A549 (cell line): ENCODE measurements around the gene SV2A. TPM values are rescaled to one million over a fixed set of nuclear protein-coding genes. Genes with fewer than 3 reads are reported as not detected.

Experiments
- ATAC-seq, 2 experiments: fragments of 200-7000 bp in 1 of 2; fragments of >200 bp in 1 of 2; cut with Nextera tagmentation in 1 of 2; cut with Tn5 transposase in 1 of 2; 3 replicates each; pipeline versions ENCODE4 v1.8.0 to v1.9.1; 2018 to 2020; ENCODE audit warnings: mild to moderate bottlenecking in 1 of 2, moderate library complexity in 1 of 2
- CTCF ChIA-PET: fragments of 300-600 bp; sonication (Branson Sonifier 250); formaldehyde crosslinking; extraction: SDS; loops from one replicate; lab custom pipeline; 2021; ENCODE audit warnings: antibody characterized with exemption, inconsistent platforms; lab: Yijun Ruan, JAX
- POLR2A ChIA-PET: fragments of 350-600 bp; formaldehyde crosslinking; extraction: SDS; loops from one replicate; lab custom pipeline; 2021; ENCODE audit warnings: antibody characterized with exemption, inconsistent platforms; lab: Yijun Ruan, JAX
- DNase-seq, 2 experiments: peaks; one replicate each; pipeline versions ENCODE4 v3.0.0 to v3.0.0-alpha.2; 2011 to 2016; ENCODE audit warnings: low read depth in 1 of 2, low spot score in 1 of 2
- FAIRE-seq: peaks from 2 replicates; lab custom pipeline; 2011; peaks lifted over from hg19 to GRCh38; lab: Jason Lieb, UNC
- H3K27ac ChIP-seq, 2 experiments: fragments of >200 bp; sonication (Bioruptor Twin); formaldehyde crosslinking; 3 replicates each; pipeline ENCODE4 v1.5.1; 2016 to 2017
- H3K4me1 ChIP-seq: fragments of >200 bp; sonication (Bioruptor Twin); formaldehyde crosslinking; 3 replicates; pipeline ENCODE4 v1.6.1; 2016
- H3K4me2 ChIP-seq: fragments of >200 bp; sonication (Bioruptor Twin); formaldehyde crosslinking; 3 replicates; pipeline ENCODE4 v1.6.1; 2016
- H3K4me3 ChIP-seq: fragments of >200 bp; sonication (Bioruptor Twin); formaldehyde crosslinking; 3 replicates; pipeline ENCODE4 v1.5.1; 2016
- H3K9me3 ChIP-seq: fragments of >200 bp; sonication (Bioruptor Twin); formaldehyde crosslinking; 3 replicates; pipeline ENCODE4 v1.6.1; 2016
- CBX2 ChIP-seq: fragments of 200-600 bp; sonication (generic); IDR thresholded peaks from 2 replicates; pipeline ENCODE4 v1.6.1; 2016; ENCODE audit warnings: low read depth, mild to moderate bottlenecking, borderline replicate concordance
- CEBPB ChIP-seq, 2 experiments: fragments of >200 bp in 1 of 2; sonication (Bioruptor Twin) in 1 of 2; formaldehyde crosslinking in 1 of 2; IDR thresholded peaks; 2 replicates each; pipeline ENCODE4 v1.6.1; 2012 to 2016
- EHF ChIP-seq: fragments of 250-450 bp; sonication (Bioruptor Pico); IDR thresholded peaks from 2 replicates; pipeline ENCODE4 v1.5.0; 2020; ENCODE audit warnings: mild to moderate bottlenecking
- FOXS1 ChIP-seq: fragments of 250-450 bp; sonication (Bioruptor Pico); IDR thresholded peaks from 2 replicates; pipeline ENCODE4 v1.5.0; 2020; ENCODE audit warnings: mild to moderate bottlenecking, moderate library complexity
- JUN ChIP-seq, 2 experiments: fragments of >200 bp; sonication (Bioruptor Twin); formaldehyde crosslinking; IDR thresholded peaks; 2 replicates in 1 of 2; 3 replicates in 1 of 2; pipeline ENCODE4 v1.6.1; 2016 to 2017
- JUNB ChIP-seq: fragments of >200 bp; sonication (Bioruptor Twin); formaldehyde crosslinking; IDR thresholded peaks from 2 replicates; pipeline ENCODE4 v1.6.1; 2016
- KDM1A ChIP-seq: fragments of 200-600 bp; sonication (generic); IDR thresholded peaks from 2 replicates; pipeline ENCODE4 v1.6.1; 2016; ENCODE audit warnings: low read depth, mild to moderate bottlenecking
- MAFK ChIP-seq: fragments of 450-650 bp; IDR thresholded peaks from 2 replicates; pipeline ENCODE4 v1.6.1; 2014; ENCODE audit not compliant: partially characterized antibody
- NFE2L2 ChIP-seq: fragments of 150-350 bp; conservative IDR thresholded peaks from 2 replicates; pipeline ENCODE4 v1.6.1; 2014; ENCODE audit warnings: low read length
- NR3C1 ChIP-seq: fragments of >200 bp; sonication (Bioruptor Twin); formaldehyde crosslinking; IDR thresholded peaks from 3 replicates; pipeline ENCODE4 v1.6.1; 2017
- RCOR1 ChIP-seq: fragments of 150-350 bp; IDR thresholded peaks from 2 replicates; pipeline ENCODE4 v1.6.1; 2014; ENCODE audit warnings: antibody characterized with exemption, low read length, low read depth
- TP53 ChIP-seq: fragments of 250-450 bp; sonication (Bioruptor Pico); IDR thresholded peaks from 2 replicates; pipeline ENCODE4 v1.5.0; 2021; ENCODE audit warnings: mild to moderate bottlenecking, moderate library complexity
- ZFP36 ChIP-seq: fragments of 450-650 bp; IDR thresholded peaks from 2 replicates; pipeline ENCODE4 v1.6.1; 2014; ENCODE audit warnings: borderline replicate concordance; ENCODE audit not compliant: partially characterized antibody
- ZNF302 ChIP-seq: fragments of 250-450 bp; sonication (Bioruptor Pico); IDR thresholded peaks from 2 replicates; pipeline ENCODE4 v1.9.0; 2021; ENCODE audit warnings: inconsistent platforms, mild to moderate bottlenecking, moderate library complexity
- WGBS: methylation state at CpG from one replicate; pipeline ENCODE4 v1.1.6; 2017; ENCODE audit errors: missing lambda C conversion rate; 5-methylcytosine and 5-hydroxymethylcytosine counted together
- polyA plus RNA-seq, 4 experiments: library from polyadenylated mRNA; depleted of rRNA in 3 of 4; stranded (reverse); fragments of >200 nt; fragmentation: RNase III in 1 of 4; extraction: RNeasy Plus Mini Kit Qiagen cat#74134 plus additional on column Dnase treatment in 1 of 4; gene quantifications; 2 replicates in 3 of 4; 3 replicates in 1 of 4; pipeline ENCODE4 v1.2.3, GENCODE V29; 2011 to 2017
- TF ChIP-seq, protein P1 (sequence below): IDR thresholded peaks from 2 replicates; pipeline ENCODE4 v1.6.1; 2012
- TF ChIP-seq, protein P2 (sequence below): fragments of 200-600 bp; sonication (generic); IDR thresholded peaks from 2 replicates; pipeline ENCODE4 v1.6.1; 2016; ENCODE audit warnings: antibody characterized with exemption, mild to moderate bottlenecking, moderate library complexity
- TF ChIP-seq, protein P3 (sequence below): IDR thresholded peaks from 2 replicates; pipeline ENCODE4 v1.6.1; 2012
- TF ChIP-seq, protein P4 (sequence below): fragments of >200 bp; sonication (Bioruptor Twin); formaldehyde crosslinking; IDR thresholded peaks from 3 replicates; pipeline ENCODE4 v1.5.1; 2016

SV2A gene
- polyA plus RNA-seq, 2 of the 4 experiments (the other 2 are of a cell fraction) = 0.05 to 0.13 TPM

DNA sequence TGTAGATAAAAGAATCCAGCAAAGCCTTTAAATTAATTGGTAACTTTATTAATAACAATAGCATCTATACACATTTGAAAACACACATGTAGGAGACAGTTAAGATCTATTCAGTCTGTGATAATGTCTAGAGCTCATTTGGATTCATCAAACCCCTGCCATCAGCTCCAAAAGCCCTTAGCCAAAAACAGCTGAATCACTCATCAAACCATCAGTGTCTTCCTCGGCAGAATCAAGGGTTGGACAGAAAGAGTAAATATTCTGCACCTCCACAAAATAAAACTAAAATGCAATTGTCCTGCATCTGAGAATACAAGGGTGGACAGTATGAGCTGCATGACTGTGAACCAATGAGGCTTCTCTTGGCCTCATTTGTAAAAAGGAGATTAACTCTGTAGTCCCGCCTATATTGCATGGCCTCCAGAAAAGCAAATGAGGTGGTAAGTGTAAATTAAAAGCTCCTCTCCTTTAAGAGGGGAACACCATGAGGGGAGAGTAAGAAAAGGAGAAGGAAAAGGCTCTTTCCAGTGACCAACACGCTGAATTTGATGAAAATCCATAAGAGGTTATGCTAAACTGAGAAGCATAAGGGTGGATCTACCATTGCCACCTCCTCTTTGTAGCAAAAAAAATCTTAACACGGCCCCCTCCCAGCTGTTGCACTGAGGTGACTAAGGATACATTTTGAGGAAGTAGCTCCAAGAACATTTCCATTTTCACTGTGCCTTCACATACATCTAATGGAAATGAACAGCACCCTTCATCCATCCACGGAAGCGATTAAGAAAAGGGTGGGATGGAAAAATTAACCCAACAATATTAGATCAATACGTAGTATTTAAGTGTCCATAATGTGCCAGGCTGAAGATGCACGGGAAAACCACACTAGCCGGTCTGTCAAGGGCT lies 33.0 kb downstream of the SV2A start:
- ATAC-seq = no peak
- Histone ChIP-seq H3K4me1 (peaks cover 22% of the 10 kb centered on the region), H3K4me2 (peak overlapping the region; percentile 85), H3K4me3 (peak overlapping the region; percentile 54), H3K27ac (peak overlapping the region; percentile 72 to 94), H3K9me3 (no peaks in the 10 kb centered on the region)
- FAIRE-seq = no peak
- no peak for TF ChIP-seq FOXS1 (CRISPR knock-in tag)
- TF ChIP-seq CBX2 = no peak
- peak; percentile 27 for TF ChIP-seq MAFK
- peak in 1 of 2 experiments; percentile 55 for DNase-seq
- WGBS = 6% methylated on average over 9 of the region's 9 CpGs
- ChIA-PET POLR2A (interaction anchor here (3.6 to 4.8 kb wide), 3 partner anchors 36 to 126 kb away, joined by 24 to 70 read pairs (median 32); partner anchors contain the start of genes MTMR11 and OTUD7B), CTCF (interaction anchor here (1.1 kb wide), 2 partner anchors 169 to 303 kb away, joined by 3 to 4 read pairs; no protein-coding TSS in a partner anchor)

DNA sequence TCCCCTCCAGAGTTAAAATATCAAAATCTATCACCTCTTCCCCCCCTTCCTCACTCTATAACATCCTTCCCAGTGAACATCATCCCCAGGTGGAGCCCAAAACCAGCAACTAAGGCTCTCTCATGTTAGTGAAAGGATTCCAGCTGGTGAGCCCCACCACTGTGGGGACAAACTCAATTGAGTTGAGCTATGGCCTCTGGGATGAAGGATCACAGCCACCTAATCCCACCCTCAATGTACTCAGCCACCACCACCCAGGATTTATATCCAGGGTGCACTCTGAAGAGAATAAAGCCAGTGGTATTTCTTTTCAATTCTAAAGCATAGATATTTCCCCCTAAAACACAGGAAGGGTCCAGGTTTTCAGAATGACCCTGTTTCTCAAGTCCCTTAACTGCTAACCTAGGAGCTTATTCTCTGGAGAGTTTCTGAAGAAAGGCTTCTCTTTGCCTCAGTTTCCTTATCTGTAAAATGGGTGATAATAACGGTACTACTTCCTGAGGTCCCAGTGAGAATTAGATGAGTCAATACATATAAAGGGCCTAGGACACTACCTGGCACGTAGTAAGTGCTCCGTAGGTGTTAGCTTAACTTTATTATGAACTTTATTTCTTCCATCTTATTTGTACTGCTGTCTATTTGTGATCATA lies 33.9 kb downstream of the SV2A start:
- TF ChIP-seq, protein P1, sequence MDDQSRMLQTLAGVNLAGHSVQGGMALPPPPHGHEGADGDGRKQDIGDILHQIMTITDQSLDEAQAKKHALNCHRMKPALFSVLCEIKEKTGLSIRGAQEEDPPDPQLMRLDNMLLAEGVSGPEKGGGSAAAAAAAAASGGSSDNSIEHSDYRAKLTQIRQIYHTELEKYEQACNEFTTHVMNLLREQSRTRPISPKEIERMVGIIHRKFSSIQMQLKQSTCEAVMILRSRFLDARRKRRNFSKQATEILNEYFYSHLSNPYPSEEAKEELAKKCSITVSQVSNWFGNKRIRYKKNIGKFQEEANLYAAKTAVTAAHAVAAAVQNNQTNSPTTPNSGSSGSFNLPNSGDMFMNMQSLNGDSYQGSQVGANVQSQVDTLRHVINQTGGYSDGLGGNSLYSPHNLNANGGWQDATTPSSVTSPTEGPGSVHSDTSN = no peak
- TF ChIP-seq JUNB (no peak), FOXS1 (CRISPR knock-in tag) (no peak), KDM1A (0 out of 2 replicates have a peak, but pooled peaks have one; percentile 20), TP53 (no peak), CBX2 (no peak)
- TF ChIP-seq, protein P2, sequence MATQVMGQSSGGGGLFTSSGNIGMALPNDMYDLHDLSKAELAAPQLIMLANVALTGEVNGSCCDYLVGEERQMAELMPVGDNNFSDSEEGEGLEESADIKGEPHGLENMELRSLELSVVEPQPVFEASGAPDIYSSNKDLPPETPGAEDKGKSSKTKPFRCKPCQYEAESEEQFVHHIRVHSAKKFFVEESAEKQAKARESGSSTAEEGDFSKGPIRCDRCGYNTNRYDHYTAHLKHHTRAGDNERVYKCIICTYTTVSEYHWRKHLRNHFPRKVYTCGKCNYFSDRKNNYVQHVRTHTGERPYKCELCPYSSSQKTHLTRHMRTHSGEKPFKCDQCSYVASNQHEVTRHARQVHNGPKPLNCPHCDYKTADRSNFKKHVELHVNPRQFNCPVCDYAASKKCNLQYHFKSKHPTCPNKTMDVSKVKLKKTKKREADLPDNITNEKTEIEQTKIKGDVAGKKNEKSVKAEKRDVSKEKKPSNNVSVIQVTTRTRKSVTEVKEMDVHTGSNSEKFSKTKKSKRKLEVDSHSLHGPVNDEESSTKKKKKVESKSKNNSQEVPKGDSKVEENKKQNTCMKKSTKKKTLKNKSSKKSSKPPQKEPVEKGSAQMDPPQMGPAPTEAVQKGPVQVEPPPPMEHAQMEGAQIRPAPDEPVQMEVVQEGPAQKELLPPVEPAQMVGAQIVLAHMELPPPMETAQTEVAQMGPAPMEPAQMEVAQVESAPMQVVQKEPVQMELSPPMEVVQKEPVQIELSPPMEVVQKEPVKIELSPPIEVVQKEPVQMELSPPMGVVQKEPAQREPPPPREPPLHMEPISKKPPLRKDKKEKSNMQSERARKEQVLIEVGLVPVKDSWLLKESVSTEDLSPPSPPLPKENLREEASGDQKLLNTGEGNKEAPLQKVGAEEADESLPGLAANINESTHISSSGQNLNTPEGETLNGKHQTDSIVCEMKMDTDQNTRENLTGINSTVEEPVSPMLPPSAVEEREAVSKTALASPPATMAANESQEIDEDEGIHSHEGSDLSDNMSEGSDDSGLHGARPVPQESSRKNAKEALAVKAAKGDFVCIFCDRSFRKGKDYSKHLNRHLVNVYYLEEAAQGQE = no peak
- TF ChIP-seq, protein P3, sequence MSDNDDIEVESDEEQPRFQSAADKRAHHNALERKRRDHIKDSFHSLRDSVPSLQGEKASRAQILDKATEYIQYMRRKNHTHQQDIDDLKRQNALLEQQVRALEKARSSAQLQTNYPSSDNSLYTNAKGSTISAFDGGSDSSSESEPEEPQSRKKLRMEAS = no peak
- Histone ChIP-seq H3K4me3 (no peak overlapping the region), H3K27ac (peak overlapping the region; percentile 72 to 94), H3K4me1 (peaks cover 13% of the 10 kb centered on the region), H3K4me2 (peak overlapping the region; percentile 85), H3K9me3 (no peaks in the 10 kb centered on the region)
- ChIA-PET POLR2A (interaction anchor here (0.6 kb wide), 1 partner anchor 342 kb away, joined by 9 read pairs; no protein-coding TSS in a partner anchor), CTCF (no interaction called here)
- ATAC-seq (no peak), FAIRE-seq (no peak), DNase-seq (no peak)
- 95% methylated on average over 3 of the region's 3 CpGs for WGBS

DNA sequence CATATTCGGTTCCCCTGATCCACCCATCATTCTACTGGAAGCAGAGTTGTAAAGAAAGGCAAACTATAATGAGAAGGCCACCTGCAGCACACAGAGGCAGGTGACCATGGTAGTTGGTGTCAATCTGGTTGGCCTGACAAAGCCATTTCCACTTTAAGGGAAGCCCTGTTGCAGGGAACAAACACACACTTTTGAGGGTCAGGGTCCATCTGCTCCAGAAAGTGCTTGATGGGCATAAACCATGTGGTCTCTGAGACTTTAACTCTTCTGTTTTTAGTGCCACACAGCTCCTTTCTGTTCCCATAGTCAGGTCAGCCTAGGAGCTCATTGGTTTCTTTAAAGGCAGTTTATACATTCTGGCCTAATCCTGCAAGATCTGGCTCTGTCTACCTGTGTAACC lies 35.8 kb downstream of the SV2A start:
- Histone ChIP-seq H3K9me3 (no peaks in the 10 kb centered on the region), H3K4me3 (no peak overlapping the region), H3K27ac (0 out of 6 replicates have a peak overlapping the region, but pooled peaks of 1 of the 2 experiments have one; percentile 11), H3K4me2 (no peak overlapping the region), H3K4me1 (peaks cover 13% of the 10 kb centered on the region)
- ATAC-seq (no peak), FAIRE-seq (no peak), DNase-seq (no peak)
- ChIA-PET POLR2A (no interaction called here), CTCF (no interaction called here)
- 62% methylated on average over 1 of the region's 1 CpG for WGBS
- no peak for TF ChIP-seq RCOR1
- TF ChIP-seq ZFP36 = no peak
- TF ChIP-seq NFE2L2 = no peak
- TF ChIP-seq JUNB = no peak
- TF ChIP-seq CEBPB (IDR thresholded peaks at IDR 0.05) = no peak
- TF ChIP-seq CBX2 = no peak
- no peak for TF ChIP-seq EHF (CRISPR knock-in tag)
- TF ChIP-seq ZNF302 (CRISPR knock-in tag) = no peak
- TF ChIP-seq JUN (IDR thresholded peaks at IDR 0.05) = no peak
- TF ChIP-seq, protein P4, sequence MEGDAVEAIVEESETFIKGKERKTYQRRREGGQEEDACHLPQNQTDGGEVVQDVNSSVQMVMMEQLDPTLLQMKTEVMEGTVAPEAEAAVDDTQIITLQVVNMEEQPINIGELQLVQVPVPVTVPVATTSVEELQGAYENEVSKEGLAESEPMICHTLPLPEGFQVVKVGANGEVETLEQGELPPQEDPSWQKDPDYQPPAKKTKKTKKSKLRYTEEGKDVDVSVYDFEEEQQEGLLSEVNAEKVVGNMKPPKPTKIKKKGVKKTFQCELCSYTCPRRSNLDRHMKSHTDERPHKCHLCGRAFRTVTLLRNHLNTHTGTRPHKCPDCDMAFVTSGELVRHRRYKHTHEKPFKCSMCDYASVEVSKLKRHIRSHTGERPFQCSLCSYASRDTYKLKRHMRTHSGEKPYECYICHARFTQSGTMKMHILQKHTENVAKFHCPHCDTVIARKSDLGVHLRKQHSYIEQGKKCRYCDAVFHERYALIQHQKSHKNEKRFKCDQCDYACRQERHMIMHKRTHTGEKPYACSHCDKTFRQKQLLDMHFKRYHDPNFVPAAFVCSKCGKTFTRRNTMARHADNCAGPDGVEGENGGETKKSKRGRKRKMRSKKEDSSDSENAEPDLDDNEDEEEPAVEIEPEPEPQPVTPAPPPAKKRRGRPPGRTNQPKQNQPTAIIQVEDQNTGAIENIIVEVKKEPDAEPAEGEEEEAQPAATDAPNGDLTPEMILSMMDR = no peak
- TF ChIP-seq, protein P1 = no peak
- no peak for TF ChIP-seq KDM1A
- TF ChIP-seq NR3C1 = no peak
